22Rv1 (cell line): ENCODE measurements around the gene ARHGAP25.

ENCODE experiments used
- ZFX ChIP-seq: fragments of 450-650 bp; IDR thresholded peaks from 2 replicates; pipeline ENCODE4 v1.6.1; 2017; ENCODE audit warnings: antibody characterized with exemption, borderline replicate concordance
- TF ChIP-seq, protein P1 (sequence below): fragments of 450-650 bp; IDR thresholded peaks from 2 replicates; pipeline ENCODE4 v1.5.1; 2017; ENCODE audit warnings: mild to moderate bottlenecking

DNA sequence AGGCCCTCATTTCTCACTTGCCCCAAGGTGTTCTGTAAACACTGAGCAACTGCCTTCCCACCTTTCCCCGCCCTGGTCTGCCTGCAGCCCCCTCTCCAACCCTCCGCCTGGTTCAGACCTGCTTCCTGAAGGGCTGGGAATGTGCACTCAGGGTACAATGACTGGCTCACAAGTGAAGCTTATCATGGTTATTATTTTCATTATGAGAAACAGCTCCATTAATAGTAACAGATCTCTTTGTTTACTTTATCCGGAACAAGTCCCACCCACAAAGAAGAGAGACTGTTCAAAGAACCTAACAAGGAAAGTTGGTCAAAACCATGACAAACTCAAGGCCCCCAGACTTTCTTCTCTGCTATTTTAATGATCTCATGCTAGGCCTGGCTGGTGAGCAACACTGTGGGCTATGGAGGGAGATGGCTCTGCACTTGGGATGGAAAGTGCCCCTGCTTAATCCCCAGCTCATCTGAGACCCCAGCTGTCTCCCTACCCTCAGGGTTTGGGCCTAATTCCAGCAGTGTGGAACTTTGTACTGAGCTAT, 36.7 kb downstream of the ARHGAP25 start:
- TF ChIP-seq, protein P1, sequence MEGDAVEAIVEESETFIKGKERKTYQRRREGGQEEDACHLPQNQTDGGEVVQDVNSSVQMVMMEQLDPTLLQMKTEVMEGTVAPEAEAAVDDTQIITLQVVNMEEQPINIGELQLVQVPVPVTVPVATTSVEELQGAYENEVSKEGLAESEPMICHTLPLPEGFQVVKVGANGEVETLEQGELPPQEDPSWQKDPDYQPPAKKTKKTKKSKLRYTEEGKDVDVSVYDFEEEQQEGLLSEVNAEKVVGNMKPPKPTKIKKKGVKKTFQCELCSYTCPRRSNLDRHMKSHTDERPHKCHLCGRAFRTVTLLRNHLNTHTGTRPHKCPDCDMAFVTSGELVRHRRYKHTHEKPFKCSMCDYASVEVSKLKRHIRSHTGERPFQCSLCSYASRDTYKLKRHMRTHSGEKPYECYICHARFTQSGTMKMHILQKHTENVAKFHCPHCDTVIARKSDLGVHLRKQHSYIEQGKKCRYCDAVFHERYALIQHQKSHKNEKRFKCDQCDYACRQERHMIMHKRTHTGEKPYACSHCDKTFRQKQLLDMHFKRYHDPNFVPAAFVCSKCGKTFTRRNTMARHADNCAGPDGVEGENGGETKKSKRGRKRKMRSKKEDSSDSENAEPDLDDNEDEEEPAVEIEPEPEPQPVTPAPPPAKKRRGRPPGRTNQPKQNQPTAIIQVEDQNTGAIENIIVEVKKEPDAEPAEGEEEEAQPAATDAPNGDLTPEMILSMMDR: no peak
- no peak for TF ChIP-seq ZFX
